ENCODE results near the gene LAD1.

The LAD1 gene

GRCh38 chr1:201401700-201402099 lies 2.6 kb upstream of the LAD1 start:
- H2BK120ac ChIP-seq (ENCODE audit: insufficient read depth, low read length, poor library complexity), result no peak overlapping the region
- H4K8ac ChIP-seq (ENCODE audit: low read depth, low read length), result no peak overlapping the region
- no peaks in the 10 kb centered on the region for H3K27me3 ChIP-seq (ENCODE audit: insufficient read depth, low read length)
- no peaks in the 10 kb centered on the region for H3K36me3 ChIP-seq (ENCODE audit: control insufficient read depth in 1 of 2, insufficient read depth in 2 of 2, low read length in 2 of 2)
- H3K4me2 ChIP-seq (ENCODE audit: low read length), result no peak overlapping the region
- H3K14ac ChIP-seq (ENCODE audit: low read length), result no peak overlapping the region
- no peak overlapping the region for H2BK5ac ChIP-seq (ENCODE audit: low read depth, low read length, poor library complexity)
- no CpG with 5 or more reads among the region's 2 CpGs for WGBS (ENCODE audit: extremely low coverage, insufficient coverage, insufficient read length)
- H3K4ac ChIP-seq (ENCODE audit: low read depth, low read length), result no peak overlapping the region
- no peak overlapping the region for H3K27ac ChIP-seq (ENCODE audit: low read depth, low read length)
- no peak overlapping the region for H4K12ac ChIP-seq (ENCODE audit: low read depth, low read length)
- peaks cover 18% of the 10 kb centered on the region for H3K79me1 ChIP-seq (ENCODE audit: low read length)
- peaks cover 28 to 31% of the 10 kb centered on the region in 2 experiments for H3K4me1 ChIP-seq (ENCODE audit: control insufficient read depth in 1 of 2, insufficient read depth in 2 of 2, low read length in 2 of 2)
- H4K91ac ChIP-seq (ENCODE audit: low read depth, low read length), result no peak overlapping the region
- no peak overlapping the region for H3K18ac ChIP-seq (ENCODE audit: low read length)
- H2AK5ac ChIP-seq (ENCODE audit: low read length), result no peak overlapping the region
- H3K4me3 ChIP-seq (ENCODE audit: low read depth, low read length), result no peak overlapping the region
- H3K79me2 ChIP-seq (ENCODE audit: control insufficient read depth, insufficient read depth, low read length, poor library complexity), result peaks cover 12% of the 10 kb centered on the region
- H3K23ac ChIP-seq (ENCODE audit: low read length), result no peak overlapping the region
- H3K9me3 ChIP-seq (ENCODE audit: insufficient read depth, low read depth, low read length), result no peaks in the 10 kb centered on the region
- DNase-seq, result no peak
- H3K9ac ChIP-seq (ENCODE audit: low read length), result no peak overlapping the region
- H2BK12ac ChIP-seq (ENCODE audit: low read length), result no peak overlapping the region
- H2AFZ ChIP-seq (ENCODE audit: insufficient read depth, low read length, poor library complexity), result no peak overlapping the region

GRCh38 chr1:201400852-201401230 lies 1.7 kb upstream of the LAD1 start:
- Histone ChIP-seq H3K14ac (ENCODE audit: low read length) (no peak overlapping the region), H3K4me2 (ENCODE audit: low read length) (no peak overlapping the region), H2BK12ac (ENCODE audit: low read length) (no peak overlapping the region), H3K27ac (ENCODE audit: low read depth, low read length) (no peak overlapping the region), H2BK120ac (ENCODE audit: insufficient read depth, low read length, poor library complexity) (no peak overlapping the region), H3K9ac (ENCODE audit: low read length) (no peak overlapping the region), H4K12ac (ENCODE audit: low read depth, low read length) (no peak overlapping the region), H4K91ac (ENCODE audit: low read depth, low read length) (no peak overlapping the region), H3K4me3 (ENCODE audit: low read depth, low read length) (no peak overlapping the region), H2BK5ac (ENCODE audit: low read depth, low read length, poor library complexity) (no peak overlapping the region), H2AFZ (ENCODE audit: insufficient read depth, low read length, poor library complexity) (no peak overlapping the region), H3K9me3 (ENCODE audit: insufficient read depth, low read depth, low read length) (no peaks in the 10 kb centered on the region), H3K27me3 (ENCODE audit: insufficient read depth, low read length) (no peaks in the 10 kb centered on the region), H3K4me1 (ENCODE audit: control insufficient read depth in 1 of 2, insufficient read depth in 2 of 2, low read length in 2 of 2) (peaks cover 28 to 31% of the 10 kb centered on the region in 2 experiments), H3K79me2 (ENCODE audit: control insufficient read depth, insufficient read depth, low read length, poor library complexity) (peaks cover 12% of the 10 kb centered on the region), H3K23ac (ENCODE audit: low read length) (no peak overlapping the region), H3K36me3 (ENCODE audit: control insufficient read depth in 1 of 2, insufficient read depth in 2 of 2, low read length in 2 of 2) (no peaks in the 10 kb centered on the region), H2AK5ac (ENCODE audit: low read length) (no peak overlapping the region), H3K79me1 (ENCODE audit: low read length) (peaks cover 18% of the 10 kb centered on the region), H4K8ac (ENCODE audit: low read depth, low read length) (no peak overlapping the region), H3K4ac (ENCODE audit: low read depth, low read length) (no peak overlapping the region), H3K18ac (ENCODE audit: low read length) (no peak overlapping the region)
- no peak for DNase-seq
- no CpG with 5 or more reads among the region's 2 CpGs for WGBS (ENCODE audit: extremely low coverage, insufficient coverage, insufficient read length)

DNA sequence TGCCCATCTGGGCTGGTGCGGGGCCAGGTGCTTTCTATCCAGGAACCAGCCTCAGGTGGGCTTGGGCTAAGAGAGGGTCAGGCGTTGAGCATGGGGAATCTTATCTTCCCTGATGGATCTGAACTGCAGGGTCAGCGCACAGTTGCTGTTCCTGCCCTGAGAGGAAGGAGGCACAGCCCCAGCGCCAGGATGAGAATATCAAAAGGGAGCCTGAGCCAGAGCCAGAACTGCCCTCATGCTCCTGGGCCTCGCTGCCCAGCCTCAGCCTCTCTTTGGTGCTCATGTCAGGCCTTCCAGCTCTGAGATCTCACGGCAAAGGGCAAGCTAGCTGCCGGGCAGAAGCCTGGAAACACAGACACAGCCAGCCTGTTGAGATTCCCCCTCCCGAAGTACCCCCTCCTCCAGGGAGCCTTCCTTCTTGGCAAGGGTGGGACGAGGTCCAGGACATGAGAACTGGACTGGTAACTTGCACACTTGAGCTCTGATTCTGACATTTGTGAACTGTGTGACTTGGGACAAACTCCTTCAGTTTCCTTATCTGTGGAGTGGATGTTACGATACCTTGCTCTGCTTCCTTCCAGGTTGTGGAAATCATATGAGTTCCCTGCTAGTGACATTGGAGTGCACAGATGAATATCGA lies 1.2 kb upstream of the LAD1 start:
- no peak overlapping the region for H4K8ac ChIP-seq (ENCODE audit: low read depth, low read length)
- H3K14ac ChIP-seq (ENCODE audit: low read length), result peak overlapping the region; percentile 8
- H3K4me3 ChIP-seq (ENCODE audit: low read depth, low read length), result no peak overlapping the region
- H4K91ac ChIP-seq (ENCODE audit: low read depth, low read length), result peak overlapping the region; percentile 91
- no peak overlapping the region for H3K27ac ChIP-seq (ENCODE audit: low read depth, low read length)
- H3K79me1 ChIP-seq (ENCODE audit: low read length), result peaks cover 18% of the 10 kb centered on the region
- H3K4me1 ChIP-seq (ENCODE audit: control insufficient read depth in 1 of 2, insufficient read depth in 2 of 2, low read length in 2 of 2), result peaks cover 28 to 31% of the 10 kb centered on the region in 2 experiments
- no peak overlapping the region for H3K18ac ChIP-seq (ENCODE audit: low read length)
- H4K12ac ChIP-seq (ENCODE audit: low read depth, low read length), result no peak overlapping the region
- no peak overlapping the region for H2BK5ac ChIP-seq (ENCODE audit: low read depth, low read length, poor library complexity)
- no peak overlapping the region for H3K23ac ChIP-seq (ENCODE audit: low read length)
- no peaks in the 10 kb centered on the region for H3K36me3 ChIP-seq (ENCODE audit: control insufficient read depth in 1 of 2, insufficient read depth in 2 of 2, low read length in 2 of 2)
- H3K9me3 ChIP-seq (ENCODE audit: insufficient read depth, low read depth, low read length), result no peaks in the 10 kb centered on the region
- no CpG with 5 or more reads among the region's 11 CpGs for WGBS (ENCODE audit: extremely low coverage, insufficient coverage, insufficient read length)
- peak overlapping the region; percentile 0 for H3K4ac ChIP-seq (ENCODE audit: low read depth, low read length)
- no peak overlapping the region for H2AFZ ChIP-seq (ENCODE audit: insufficient read depth, low read length, poor library complexity)
- no peak overlapping the region for H3K9ac ChIP-seq (ENCODE audit: low read length)
- peak overlapping the region; percentile 15 for H2AK5ac ChIP-seq (ENCODE audit: low read length)
- H2BK120ac ChIP-seq (ENCODE audit: insufficient read depth, low read length, poor library complexity), result peak overlapping the region; percentile 34
- H3K79me2 ChIP-seq (ENCODE audit: control insufficient read depth, insufficient read depth, low read length, poor library complexity), result peaks cover 12% of the 10 kb centered on the region
- no peaks in the 10 kb centered on the region for H3K27me3 ChIP-seq (ENCODE audit: insufficient read depth, low read length)
- peak overlapping the region; percentile 42 for H2BK12ac ChIP-seq (ENCODE audit: low read length)
- DNase-seq, result peak in 1 of 2 donors; percentile 49
- H3K4me2 ChIP-seq (ENCODE audit: low read length), result peak overlapping the region; percentile 64

DNA sequence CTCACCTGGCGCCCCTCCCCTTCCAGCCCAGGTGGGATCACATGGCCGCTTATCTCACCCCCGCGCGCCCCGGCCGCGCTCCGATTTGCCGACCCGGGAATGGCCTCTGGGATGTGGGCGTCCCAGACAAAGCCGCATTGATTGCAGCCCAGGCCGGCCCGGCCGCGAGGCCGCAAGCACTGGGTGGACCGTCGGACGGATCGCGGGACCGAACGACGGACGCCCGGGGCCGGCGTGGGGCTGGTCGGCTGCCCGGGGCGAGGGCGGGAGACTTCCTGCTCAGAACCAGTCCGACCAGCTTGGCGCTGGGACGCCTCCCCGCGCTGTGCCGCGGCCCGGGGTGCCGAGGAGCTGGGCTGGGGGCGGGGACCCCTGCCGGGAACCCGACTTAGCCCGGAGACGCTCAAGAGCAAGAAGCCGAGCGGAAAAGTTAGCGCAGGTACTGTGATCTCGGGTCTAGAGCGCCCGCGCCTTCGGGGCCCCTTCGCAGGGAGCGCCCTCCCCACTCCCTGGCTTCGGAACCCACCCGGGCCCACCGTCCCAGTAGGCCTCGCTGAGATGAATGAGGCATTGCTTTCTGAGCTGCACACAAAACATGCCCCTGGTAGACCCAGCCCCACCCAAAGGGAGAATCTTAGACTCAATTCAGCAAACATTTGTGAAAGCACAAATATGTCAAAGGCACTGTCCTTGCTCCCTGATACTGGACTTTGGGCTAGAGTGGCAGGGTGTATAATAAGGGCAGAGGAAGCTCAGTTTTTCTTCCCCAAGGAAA lies 415 bp upstream of the LAD1 start:
- peak overlapping the region; percentile 10 for H3K9ac ChIP-seq (ENCODE audit: low read length)

More for the DNA sequence above, 415 bp upstream of the LAD1 start:
- peak overlapping the region; percentile 11 for H2AK5ac ChIP-seq (ENCODE audit: low read length)
- peaks cover 28 to 31% of the 10 kb centered on the region in 2 experiments for H3K4me1 ChIP-seq (ENCODE audit: control insufficient read depth in 1 of 2, insufficient read depth in 2 of 2, low read length in 2 of 2)
- H3K36me3 ChIP-seq (ENCODE audit: control insufficient read depth in 1 of 2, insufficient read depth in 2 of 2, low read length in 2 of 2), result no peaks in the 10 kb centered on the region
- DNase-seq, result peak; percentile 53 to 73
- H3K23ac ChIP-seq (ENCODE audit: low read length), result no peak overlapping the region
- H3K79me1 ChIP-seq (ENCODE audit: low read length), result peaks cover 18% of the 10 kb centered on the region
- peak overlapping the region; percentile 6 for H3K27ac ChIP-seq (ENCODE audit: low read depth, low read length)
- peak overlapping the region; percentile 87 for H4K12ac ChIP-seq (ENCODE audit: low read depth, low read length)
- H3K4ac ChIP-seq (ENCODE audit: low read depth, low read length), result peak overlapping the region; percentile 35
- peak overlapping the region; percentile 84 for H2BK120ac ChIP-seq (ENCODE audit: insufficient read depth, low read length, poor library complexity)
- peak overlapping the region; percentile 44 for H3K18ac ChIP-seq (ENCODE audit: low read length)
- peak overlapping the region; percentile 70 for H3K4me3 ChIP-seq (ENCODE audit: low read depth, low read length)
- no peaks in the 10 kb centered on the region for H3K9me3 ChIP-seq (ENCODE audit: insufficient read depth, low read depth, low read length)
- H4K8ac ChIP-seq (ENCODE audit: low read depth, low read length), result peak overlapping the region; percentile 84
- H2BK5ac ChIP-seq (ENCODE audit: low read depth, low read length, poor library complexity), result peak overlapping the region; percentile 28
- H3K79me2 ChIP-seq (ENCODE audit: control insufficient read depth, insufficient read depth, low read length, poor library complexity), result peaks cover 12% of the 10 kb centered on the region
- H2BK12ac ChIP-seq (ENCODE audit: low read length), result peak overlapping the region; percentile 34
- peak overlapping the region; percentile 50 for H3K14ac ChIP-seq (ENCODE audit: low read length)
- WGBS (ENCODE audit: extremely low coverage, insufficient coverage, insufficient read length), result no CpG with 5 or more reads among the region's 62 CpGs
- H3K27me3 ChIP-seq (ENCODE audit: insufficient read depth, low read length), result no peaks in the 10 kb centered on the region
- peak overlapping the region; percentile 64 for H3K4me2 ChIP-seq (ENCODE audit: low read length)
- H4K91ac ChIP-seq (ENCODE audit: low read depth, low read length), result peak overlapping the region; percentile 91
- H2AFZ ChIP-seq (ENCODE audit: insufficient read depth, low read length, poor library complexity), result peak overlapping the region; percentile 24

Measured in trophoblast cell (in vitro differentiated cells and primary cell).